Skeletal muscle satellite cell (primary cell): ENCODE results near the gene TEX29.

ENCODE experiments used
- H3K27me3 ChIP-seq: 2 replicates; pipeline ENCODE4 v1.7.0; 2013; ENCODE audit warnings: low read length; ENCODE audit not compliant: control insufficient read depth, insufficient read depth
- H3K36me3 ChIP-seq: 2 replicates; pipeline ENCODE4 v1.7.0; 2013; ENCODE audit warnings: mild to moderate bottlenecking, control low read depth, low read length; ENCODE audit not compliant: insufficient read depth
- H3K4me1 ChIP-seq: 2 replicates; pipeline ENCODE4 v1.7.0; 2013; ENCODE audit warnings: low read length; ENCODE audit not compliant: control insufficient read depth, insufficient read depth
- H3K4me2 ChIP-seq: 2 replicates; pipeline ENCODE4 v1.7.0; 2013; ENCODE audit warnings: mild to moderate bottlenecking, low read length
- H3K4me3 ChIP-seq: 2 replicates; pipeline ENCODE4 v1.7.0; 2013; ENCODE audit warnings: low read length
- H3K9ac ChIP-seq: 2 replicates; pipeline ENCODE4 v1.7.0; 2013; ENCODE audit warnings: mild to moderate bottlenecking, low read depth, low read length, moderate library complexity
- H3K9me3 ChIP-seq: replicated peaks from 2 replicates; pipeline ENCODE4 v1.7.0; 2013; ENCODE audit warnings: mild to moderate bottlenecking, control low read depth, low read length

The TEX29 gene

DNA sequence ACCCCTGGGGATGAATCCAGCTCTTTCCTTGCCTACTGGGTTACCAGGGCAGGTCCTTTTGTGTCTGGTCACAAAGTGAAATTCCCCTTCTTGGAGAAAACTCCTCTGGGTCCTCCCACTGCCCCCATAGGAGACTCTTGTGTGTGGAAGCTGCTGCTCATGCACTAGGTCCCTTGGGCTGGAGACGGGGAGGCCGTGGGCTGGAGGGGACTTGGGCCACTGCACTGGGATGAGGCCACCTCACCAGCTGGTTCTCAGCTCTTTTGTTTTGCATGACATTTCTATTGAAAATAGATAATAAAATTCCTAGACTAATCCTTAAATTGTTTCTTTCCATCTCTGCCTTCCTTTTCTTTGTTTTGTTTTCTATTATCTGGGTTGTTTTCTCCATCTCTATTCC, 62.4 kb downstream of the TEX29 start:
- Histone ChIP-seq H3K27me3 (no peaks in the 10 kb centered on the region), H3K9me3 (no peaks in the 10 kb centered on the region), H3K4me1 (no peaks in the 10 kb centered on the region), H3K36me3 (no peaks in the 10 kb centered on the region), H3K4me3 (no peak overlapping the region), H3K4me2 (no peak overlapping the region), H3K9ac (no peak overlapping the region)

DNA sequence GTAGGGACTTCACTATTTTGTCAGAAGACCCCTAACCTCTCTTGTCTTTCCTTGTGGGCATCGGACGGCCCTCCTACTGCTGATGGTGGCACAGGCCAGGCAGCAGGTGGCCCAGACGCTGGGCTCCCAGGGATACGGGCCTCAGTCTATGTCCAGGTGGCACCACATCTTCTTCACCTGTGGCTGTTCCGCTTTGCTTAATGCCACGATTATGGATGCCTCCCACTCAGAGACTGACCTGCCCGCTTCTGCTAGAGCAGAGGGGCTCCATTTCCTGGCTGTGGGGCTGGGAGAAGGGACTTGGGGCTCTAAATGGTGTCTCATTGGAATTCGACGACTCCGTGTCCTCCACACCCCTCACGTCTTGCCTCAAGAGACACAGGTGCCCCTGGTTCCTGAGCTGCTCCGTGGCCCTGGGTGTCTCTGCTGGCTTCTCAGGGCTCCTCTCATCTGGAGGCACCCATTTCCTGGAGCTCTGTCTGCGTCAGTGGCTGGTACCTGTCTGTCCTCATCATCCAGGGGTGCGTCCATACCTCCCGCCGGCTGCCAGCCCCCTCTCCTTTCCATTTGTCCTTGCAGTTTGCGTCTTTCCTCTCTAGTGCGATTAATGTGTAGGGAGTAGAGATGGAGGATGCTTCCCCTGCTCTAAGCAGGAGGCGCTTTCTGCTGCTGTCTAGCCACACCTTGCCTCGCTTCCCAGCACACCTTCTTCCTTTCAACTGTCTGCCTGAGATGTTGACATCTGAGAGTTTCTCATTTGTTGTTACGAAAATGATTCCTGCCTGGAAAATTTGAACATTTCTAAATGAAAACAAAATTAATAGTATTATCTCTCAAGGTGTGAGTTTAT, 63.4 kb downstream of the TEX29 start:
- no peak overlapping the region for H3K4me2 ChIP-seq
- H3K36me3 ChIP-seq = no peaks in the 10 kb centered on the region
- no peaks in the 10 kb centered on the region for H3K9me3 ChIP-seq
- no peaks in the 10 kb centered on the region for H3K27me3 ChIP-seq
- no peak overlapping the region for H3K4me3 ChIP-seq
- no peaks in the 10 kb centered on the region for H3K4me1 ChIP-seq
- no peak overlapping the region for H3K9ac ChIP-seq

DNA sequence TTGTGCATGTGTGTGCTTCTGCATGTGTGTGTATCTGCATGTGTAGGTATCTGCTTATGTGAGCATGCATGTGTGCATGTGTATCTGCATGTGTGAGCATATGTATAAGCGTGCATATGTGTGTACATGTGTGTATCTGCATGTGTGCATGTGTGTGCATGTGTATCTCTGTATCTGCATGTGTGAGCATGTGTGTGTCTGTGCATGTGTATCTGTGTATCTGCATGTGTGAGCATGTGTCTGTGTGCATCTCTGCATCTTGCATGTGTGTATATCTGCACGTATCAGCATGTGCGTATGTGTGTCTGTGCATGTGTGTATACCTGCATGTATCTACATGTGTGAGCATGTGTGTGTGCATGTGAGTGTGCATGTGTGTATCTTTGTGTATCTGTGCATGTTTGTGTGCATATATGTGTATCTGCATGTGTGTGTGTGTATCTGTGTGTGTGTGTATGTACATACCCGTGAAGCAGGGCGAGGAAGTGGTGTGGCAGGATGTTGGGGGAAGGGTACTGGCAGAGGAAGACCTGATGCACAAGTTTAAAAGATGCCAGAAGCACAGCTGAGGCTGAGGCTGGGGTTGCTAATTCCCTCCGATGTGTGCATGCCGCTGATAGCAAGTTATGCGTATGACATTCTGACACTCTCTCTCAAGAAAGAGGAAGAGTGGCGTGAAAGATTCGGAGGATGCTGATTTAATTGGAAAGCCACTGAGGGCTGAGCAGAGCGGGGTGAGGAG, 64.2 kb downstream of the TEX29 start:
- no peaks in the 10 kb centered on the region for H3K36me3 ChIP-seq
- H3K9ac ChIP-seq = no peak overlapping the region
- H3K4me2 ChIP-seq = no peak overlapping the region
- no peak overlapping the region for H3K4me3 ChIP-seq
- H3K9me3 ChIP-seq = no peaks in the 10 kb centered on the region
- no peaks in the 10 kb centered on the region for H3K27me3 ChIP-seq
- H3K4me1 ChIP-seq = no peaks in the 10 kb centered on the region

DNA sequence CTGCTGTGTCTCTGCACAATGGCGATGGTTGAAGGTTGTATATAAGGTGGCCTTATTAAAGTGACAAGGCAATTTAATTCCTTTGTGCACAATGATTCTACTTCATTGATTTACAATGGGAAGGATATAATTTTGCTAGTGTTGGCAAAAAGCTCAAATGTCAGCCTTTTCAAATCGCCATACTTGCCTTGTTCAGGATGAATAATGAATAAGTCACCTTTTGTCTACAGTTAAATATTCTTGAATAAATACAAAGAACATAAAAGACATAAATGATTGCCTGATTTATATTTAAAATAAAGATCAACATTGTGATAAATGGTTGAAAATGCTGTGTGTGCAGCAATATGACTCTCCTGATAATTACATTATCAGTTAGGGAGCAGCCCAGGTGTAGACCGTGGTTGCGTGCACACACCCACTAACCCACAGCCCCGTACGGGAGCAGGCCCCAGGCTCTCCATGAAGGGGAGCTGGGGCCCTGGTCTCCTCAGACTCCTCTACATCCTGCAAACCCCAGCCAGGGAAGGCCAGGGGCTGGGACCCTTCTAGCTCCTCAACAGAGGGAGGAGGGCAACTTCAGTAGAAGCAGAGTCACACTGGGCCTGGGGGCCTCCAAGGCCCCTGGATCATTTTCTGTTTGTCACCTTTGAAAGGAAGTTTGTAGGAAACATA, 64.9 kb downstream of the TEX29 start:
- Histone ChIP-seq H3K9me3 (no peaks in the 10 kb centered on the region), H3K36me3 (no peaks in the 10 kb centered on the region), H3K27me3 (no peaks in the 10 kb centered on the region), H3K4me3 (no peak overlapping the region), H3K4me1 (no peaks in the 10 kb centered on the region), H3K4me2 (no peak overlapping the region), H3K9ac (no peak overlapping the region)

DNA sequence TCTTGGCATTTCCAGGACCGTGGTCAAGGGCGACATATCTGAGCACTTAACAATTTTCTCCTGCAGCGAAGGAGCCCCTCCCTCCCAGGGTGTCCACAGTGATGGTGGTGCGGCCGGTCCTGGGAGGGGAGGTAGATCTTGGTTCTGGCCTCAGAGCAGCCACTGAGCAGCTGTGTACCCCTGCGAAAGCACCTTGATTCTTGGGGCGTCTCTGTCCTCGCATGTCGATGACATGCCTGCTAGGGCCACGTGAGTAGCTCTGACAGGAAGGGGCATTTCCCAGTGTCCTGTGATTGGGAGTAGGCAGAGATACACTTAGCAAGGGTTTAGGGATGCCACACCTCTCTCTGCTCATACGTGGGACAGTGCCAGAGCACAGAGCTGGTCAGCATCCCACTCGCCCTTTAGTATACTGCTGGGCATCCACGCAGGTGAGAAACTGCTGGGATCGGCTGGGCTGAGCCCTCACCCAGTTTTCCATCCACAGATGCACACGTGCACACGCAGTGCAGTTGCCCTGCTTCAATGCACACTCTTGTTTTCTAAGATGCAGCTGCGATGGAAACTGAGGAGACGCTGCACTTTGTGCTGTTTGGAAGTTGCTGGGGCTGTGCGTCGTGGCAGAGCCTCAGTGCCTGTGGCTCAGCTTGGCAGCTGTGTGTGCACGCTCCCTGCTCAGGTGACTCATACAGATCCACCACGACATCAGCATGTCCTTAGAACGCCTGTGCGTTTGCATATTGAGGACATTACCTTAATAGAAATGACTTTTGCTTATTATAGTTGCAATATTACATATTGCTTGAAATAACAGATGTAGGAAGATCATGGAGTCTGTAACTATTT, 66.8 kb downstream of the TEX29 start:
- no peak overlapping the region for H3K4me2 ChIP-seq
- no peak overlapping the region for H3K4me3 ChIP-seq
- H3K27me3 ChIP-seq = no peaks in the 10 kb centered on the region
- H3K36me3 ChIP-seq = no peaks in the 10 kb centered on the region
- no peaks in the 10 kb centered on the region for H3K4me1 ChIP-seq
- no peaks in the 10 kb centered on the region for H3K9me3 ChIP-seq
- no peak overlapping the region for H3K9ac ChIP-seq

DNA sequence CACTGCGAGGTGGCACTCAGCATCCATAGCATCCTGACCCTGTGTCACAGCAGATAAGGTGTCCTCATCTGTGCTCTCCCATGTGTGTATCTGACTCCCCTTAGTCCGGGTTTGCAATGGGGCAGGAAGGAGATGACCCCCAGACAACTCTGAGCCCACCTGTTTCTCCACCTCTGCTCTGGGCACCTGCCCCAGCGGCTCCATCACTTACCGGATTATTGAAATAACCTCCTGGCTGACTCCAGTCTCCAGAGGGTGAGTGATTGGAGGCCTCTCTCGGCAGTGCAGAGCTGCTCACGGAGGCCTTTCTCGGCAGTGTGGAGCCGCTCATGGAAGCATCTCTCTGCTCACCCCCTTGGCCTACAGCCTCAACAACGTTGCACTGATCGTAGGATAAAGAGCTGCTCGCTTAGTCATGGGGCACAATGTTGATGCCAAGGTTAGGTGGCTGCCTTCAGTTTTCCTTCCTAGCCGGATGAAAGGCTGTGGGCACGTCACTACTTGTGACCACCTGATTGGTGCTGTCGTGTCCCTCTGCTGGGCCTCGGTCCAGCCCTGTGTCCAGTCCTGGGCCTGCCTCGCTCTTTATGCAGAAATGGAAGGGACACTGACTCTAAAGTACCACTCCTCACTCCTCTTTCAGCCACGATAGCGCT, 67.6 kb downstream of the TEX29 start:
- Histone ChIP-seq H3K4me1 (no peaks in the 10 kb centered on the region), H3K4me3 (no peak overlapping the region), H3K36me3 (no peaks in the 10 kb centered on the region), H3K9ac (no peak overlapping the region), H3K4me2 (no peak overlapping the region), H3K27me3 (no peaks in the 10 kb centered on the region), H3K9me3 (no peaks in the 10 kb centered on the region)

DNA sequence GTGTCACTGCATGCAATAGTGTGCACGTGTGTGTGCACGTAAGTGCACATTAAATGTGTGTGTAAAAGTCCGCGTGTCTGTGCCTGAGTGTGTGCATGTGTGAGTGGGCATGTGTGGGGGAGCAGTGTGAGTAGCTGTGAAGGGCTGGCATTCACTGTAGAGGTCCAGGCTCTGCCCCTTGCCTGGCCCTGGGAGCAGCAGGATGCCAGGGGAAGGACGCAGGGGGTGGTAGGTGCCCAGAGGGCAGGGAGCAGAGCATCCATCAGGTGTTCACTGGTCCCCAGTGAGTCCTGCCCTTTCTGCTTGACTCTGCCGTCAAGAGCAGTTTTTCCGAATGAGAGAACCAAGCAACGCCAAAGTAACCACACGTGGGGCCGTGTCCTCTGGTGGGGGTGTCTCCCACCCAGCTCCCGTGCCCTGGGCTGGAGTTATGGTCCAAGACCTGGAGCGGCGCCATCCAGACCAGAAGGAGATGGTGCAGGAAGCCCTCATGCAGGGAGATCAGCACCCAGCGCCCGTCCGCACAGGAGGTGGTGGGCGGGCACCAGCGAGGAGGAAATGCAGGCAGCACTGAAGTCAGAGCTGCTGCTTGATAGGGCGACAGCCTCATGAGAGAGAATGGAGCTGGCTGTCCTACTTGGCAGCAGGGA, 68.5 kb downstream of the TEX29 start:
- no peak overlapping the region for H3K4me3 ChIP-seq
- no peaks in the 10 kb centered on the region for H3K4me1 ChIP-seq
- H3K9ac ChIP-seq = no peak overlapping the region
- H3K36me3 ChIP-seq = no peaks in the 10 kb centered on the region
- no peaks in the 10 kb centered on the region for H3K27me3 ChIP-seq
- H3K4me2 ChIP-seq = no peak overlapping the region
- no peaks in the 10 kb centered on the region for H3K9me3 ChIP-seq

DNA sequence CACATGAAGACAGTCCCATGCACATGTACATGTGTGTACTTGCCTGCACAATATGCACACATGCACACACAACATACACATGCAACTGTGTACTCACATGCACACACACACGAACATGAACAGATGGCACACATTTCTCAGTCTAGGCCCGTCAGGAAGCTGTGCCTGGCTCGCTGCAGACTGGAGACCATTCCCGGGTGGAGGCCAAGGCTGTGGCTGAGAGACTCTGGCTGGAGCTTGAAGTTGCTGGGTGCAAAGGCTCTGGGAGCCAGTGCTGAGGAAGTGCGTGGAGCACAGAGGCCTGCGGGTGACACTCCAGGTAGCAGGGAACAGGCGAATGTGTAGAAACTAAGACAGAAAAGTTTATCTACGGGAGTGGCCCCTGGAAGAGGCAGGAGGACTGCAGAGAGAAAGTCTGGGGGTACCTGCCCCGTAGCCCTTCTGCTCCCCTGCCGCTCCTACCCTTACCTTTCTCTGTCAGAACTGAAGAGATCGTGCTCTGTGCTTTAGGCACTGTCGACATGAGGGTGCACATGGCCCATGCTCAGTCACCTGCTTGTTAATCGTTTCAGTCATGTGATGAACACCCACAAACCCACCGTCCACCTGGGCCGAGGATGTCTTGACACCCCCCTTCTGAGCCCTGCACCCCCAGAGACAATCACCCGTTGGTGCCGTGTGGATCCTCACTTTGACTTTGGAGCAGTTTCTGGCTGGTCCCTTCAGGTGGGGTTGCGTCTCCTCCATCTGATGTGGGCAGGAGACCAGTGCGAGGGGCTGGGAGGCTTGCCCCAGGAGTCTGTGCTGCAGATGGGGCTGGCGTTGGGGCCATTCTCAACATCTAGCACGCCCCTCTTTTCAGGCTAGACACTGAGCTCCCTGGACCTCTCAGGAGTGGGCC, 69.4 kb downstream of the TEX29 start:
- no peak overlapping the region for H3K9ac ChIP-seq
- H3K36me3 ChIP-seq = no peaks in the 10 kb centered on the region
- H3K27me3 ChIP-seq = no peaks in the 10 kb centered on the region
- H3K4me3 ChIP-seq = no peak overlapping the region
- no peaks in the 10 kb centered on the region for H3K9me3 ChIP-seq
- no peaks in the 10 kb centered on the region for H3K4me1 ChIP-seq
- H3K4me2 ChIP-seq = no peak overlapping the region

DNA sequence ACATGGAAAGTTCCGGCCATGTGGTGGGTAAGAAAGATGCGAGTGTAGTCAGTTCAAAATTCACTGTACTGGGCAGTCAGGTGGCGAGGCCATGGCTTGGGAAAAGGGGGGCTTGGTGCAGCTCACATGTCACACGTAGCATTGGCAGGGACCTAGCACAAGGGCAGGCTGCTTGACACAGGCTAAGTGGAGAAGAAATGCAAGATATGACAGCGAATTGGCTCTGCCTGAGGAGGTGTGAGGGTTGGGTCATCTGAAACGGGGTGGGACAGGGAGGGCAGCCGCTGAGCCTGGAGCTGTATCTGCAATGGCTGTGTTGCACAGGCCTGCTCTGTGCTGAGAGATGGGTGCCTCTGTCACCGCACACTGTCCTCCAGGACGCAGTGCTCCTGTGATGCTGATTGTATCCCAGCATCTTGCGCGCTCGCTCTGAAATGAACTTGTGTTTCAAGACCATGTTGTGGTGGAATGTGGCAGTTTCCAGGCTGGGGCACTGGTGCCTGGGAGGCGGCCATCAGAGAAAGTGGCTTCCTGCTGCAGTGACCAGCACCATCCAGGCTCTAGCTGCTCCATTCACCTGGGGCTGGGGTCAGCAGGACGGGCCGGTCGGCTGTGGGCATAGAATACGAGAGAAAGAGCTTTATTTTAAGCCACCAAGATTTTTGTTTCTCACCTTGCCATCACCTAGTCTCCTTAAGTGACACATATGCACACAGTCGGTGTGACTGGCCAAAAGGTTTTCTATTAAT, 70.3 kb downstream of the TEX29 start:
- Histone ChIP-seq H3K9ac (no peak overlapping the region), H3K4me1 (no peaks in the 10 kb centered on the region), H3K27me3 (no peaks in the 10 kb centered on the region), H3K4me3 (no peak overlapping the region), H3K9me3 (no peaks in the 10 kb centered on the region), H3K36me3 (no peaks in the 10 kb centered on the region), H3K4me2 (no peak overlapping the region)
